ENCODE results near the gene TSTD1. TPM values are rescaled to one million over a fixed set of nuclear protein-coding genes. Genes with fewer than 3 reads are reported as not detected.
"Not testable (repeated sequence)": the region's sequence is repeated elsewhere in the genome, so short reads cannot be mapped to it uniquely, and the experiment has no call there.

Gene TSTD1
- total RNA-seq, 1 donor from 2014 or later = 7.2 TPM

DNA sequence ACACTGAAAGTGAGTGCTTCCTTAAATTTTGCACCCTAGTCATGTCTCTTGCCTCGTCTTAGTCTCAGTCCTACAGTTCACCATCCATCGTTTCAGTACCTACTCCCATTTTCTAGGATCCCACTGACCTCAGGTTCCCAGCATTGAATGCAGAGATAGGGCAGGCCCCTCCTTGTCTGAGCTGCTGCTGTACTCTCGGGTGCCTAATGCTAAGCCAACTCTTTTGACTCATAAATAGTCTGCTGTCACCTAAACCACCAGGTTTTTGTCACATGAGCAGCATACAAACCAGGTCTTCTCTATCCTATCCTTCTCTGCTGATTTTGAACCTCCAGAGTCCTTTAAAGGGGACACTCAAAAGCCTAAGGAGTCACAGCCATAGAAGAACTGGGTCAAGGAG is 27.9 kb upstream of the TSTD1 start:
- no peaks in the 10 kb centered on the region for H3K9me3 Mint-ChIP-seq
- no peaks in the 10 kb centered on the region for H3K4me1 Mint-ChIP-seq
- TF ChIP-seq, protein P1, sequence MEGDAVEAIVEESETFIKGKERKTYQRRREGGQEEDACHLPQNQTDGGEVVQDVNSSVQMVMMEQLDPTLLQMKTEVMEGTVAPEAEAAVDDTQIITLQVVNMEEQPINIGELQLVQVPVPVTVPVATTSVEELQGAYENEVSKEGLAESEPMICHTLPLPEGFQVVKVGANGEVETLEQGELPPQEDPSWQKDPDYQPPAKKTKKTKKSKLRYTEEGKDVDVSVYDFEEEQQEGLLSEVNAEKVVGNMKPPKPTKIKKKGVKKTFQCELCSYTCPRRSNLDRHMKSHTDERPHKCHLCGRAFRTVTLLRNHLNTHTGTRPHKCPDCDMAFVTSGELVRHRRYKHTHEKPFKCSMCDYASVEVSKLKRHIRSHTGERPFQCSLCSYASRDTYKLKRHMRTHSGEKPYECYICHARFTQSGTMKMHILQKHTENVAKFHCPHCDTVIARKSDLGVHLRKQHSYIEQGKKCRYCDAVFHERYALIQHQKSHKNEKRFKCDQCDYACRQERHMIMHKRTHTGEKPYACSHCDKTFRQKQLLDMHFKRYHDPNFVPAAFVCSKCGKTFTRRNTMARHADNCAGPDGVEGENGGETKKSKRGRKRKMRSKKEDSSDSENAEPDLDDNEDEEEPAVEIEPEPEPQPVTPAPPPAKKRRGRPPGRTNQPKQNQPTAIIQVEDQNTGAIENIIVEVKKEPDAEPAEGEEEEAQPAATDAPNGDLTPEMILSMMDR (conservative IDR thresholded peaks at IDR 0.05) = no peak
- no peak for DNase-seq (ENCODE audit: low read depth, low spot score)
- peaks cover 31% of the 10 kb centered on the region for H3K27me3 Mint-ChIP-seq (ENCODE audit: low read depth)
- no peaks in the 10 kb centered on the region for H3K36me3 Mint-ChIP-seq (ENCODE audit: low read depth)
- no peak overlapping the region for H3K4me3 Mint-ChIP-seq
- H3K27ac Mint-ChIP-seq (ENCODE audit: unreplicated experiment) = no peak overlapping the region

DNA sequence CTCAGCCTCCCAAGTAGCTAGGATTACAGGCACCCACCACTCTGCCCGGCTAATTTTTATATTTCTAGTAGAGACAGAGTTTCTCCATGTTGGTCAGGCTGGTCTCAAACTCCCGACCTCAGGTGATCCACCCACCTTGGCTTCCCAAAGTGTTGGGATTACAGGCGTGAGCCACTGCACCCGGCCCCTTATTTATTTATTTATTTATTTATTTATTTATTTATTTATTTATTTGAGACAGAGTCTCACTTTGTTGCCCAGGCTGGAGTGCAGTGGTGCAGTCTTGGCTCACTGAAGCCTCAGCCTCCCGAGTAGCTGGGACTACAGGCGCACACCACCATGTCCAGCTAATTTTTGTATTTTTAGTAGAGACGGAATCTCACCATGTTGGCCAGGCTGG is 26.9 kb upstream of the TSTD1 start:
- H3K4me3 Mint-ChIP-seq; H3K36me3 Mint-ChIP-seq (ENCODE audit: low read depth); DNase-seq (ENCODE audit: low read depth, low spot score); H3K9me3 Mint-ChIP-seq; H3K4me1 Mint-ChIP-seq; H3K27ac Mint-ChIP-seq (ENCODE audit: unreplicated experiment): not testable (repeated sequence)
- peaks cover 31% of the 10 kb centered on the region for H3K27me3 Mint-ChIP-seq (ENCODE audit: low read depth)

DNA sequence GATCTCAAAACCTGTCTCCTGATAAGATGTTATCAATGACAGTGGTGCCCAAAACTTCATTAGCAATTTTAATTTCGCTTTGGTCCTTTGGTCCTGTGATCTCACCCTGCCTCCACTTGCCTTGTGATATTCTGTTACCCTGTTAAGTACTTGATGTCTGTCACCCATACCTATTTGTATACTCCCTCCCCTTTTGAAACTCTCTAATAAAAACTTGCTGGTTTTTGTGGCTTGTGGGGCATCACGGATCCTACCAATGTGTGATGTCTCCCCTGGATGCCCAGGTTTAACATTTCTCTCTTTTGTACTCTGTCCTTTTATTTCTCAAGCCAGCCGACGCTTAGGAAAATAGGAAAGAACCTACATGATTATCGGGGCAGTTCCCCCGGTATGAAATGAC is 25.2 kb upstream of the TSTD1 start:
- not testable (repeated sequence) for H3K4me3 Mint-ChIP-seq; H3K4me1 Mint-ChIP-seq; H3K9me3 Mint-ChIP-seq; H3K36me3 Mint-ChIP-seq (ENCODE audit: low read depth); H3K27ac Mint-ChIP-seq (ENCODE audit: unreplicated experiment); DNase-seq (ENCODE audit: low read depth, low spot score)
- H3K27me3 Mint-ChIP-seq (ENCODE audit: low read depth) = peaks cover 31% of the 10 kb centered on the region

DNA sequence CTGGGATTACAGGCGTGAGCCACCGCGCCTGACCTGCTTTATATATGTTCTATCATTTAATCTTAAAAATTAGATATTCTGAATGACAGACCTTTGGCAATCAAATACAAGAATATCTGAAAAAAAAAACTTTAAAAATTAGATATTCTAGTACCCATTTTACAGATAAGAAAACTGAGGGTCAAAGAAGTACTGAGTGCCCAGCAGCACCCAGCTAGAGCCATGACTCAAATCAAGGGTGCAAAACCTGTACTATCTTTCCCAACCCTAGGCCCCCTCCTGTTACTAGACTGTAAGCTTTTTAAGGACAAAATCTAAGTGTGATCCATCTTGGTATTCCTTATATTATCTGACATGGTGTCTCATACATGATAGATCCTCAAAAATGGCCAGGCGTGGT is 22.7 kb upstream of the TSTD1 start:
- Mint-ChIP-seq H3K9me3 (no peaks in the 10 kb centered on the region), H3K4me1 (no peaks in the 10 kb centered on the region), H3K4me3 (no peak overlapping the region), H3K27me3 (ENCODE audit: low read depth) (peaks cover 24% of the 10 kb centered on the region), H3K36me3 (ENCODE audit: low read depth) (no peaks in the 10 kb centered on the region), H3K27ac (ENCODE audit: unreplicated experiment) (no peak overlapping the region)
- no peak for DNase-seq (ENCODE audit: low read depth, low spot score)
- TF ChIP-seq, protein P1 (conservative IDR thresholded peaks at IDR 0.05) = no peak

GRCh38 chr1:161059293-161059692 is 20.5 kb upstream of the TSTD1 start:
- Mint-ChIP-seq H3K9me3 (no peaks in the 10 kb centered on the region), H3K27me3 (ENCODE audit: low read depth) (peaks cover 20% of the 10 kb centered on the region), H3K4me1 (no peaks in the 10 kb centered on the region), H3K36me3 (ENCODE audit: low read depth) (no peaks in the 10 kb centered on the region), H3K4me3 (no peak overlapping the region), H3K27ac (ENCODE audit: unreplicated experiment) (no peak overlapping the region)
- DNase-seq (ENCODE audit: low read depth, low spot score) = no peak
- TF ChIP-seq, protein P1 (conservative IDR thresholded peaks at IDR 0.05) = no peak

- peaks cover 5% of the 10 kb centered on the region for H3K27me3 Mint-ChIP-seq (ENCODE audit: low read depth)
- no peaks in the 10 kb centered on the region for H3K36me3 Mint-ChIP-seq (ENCODE audit: low read depth)
- no peak overlapping the region for H3K4me3 Mint-ChIP-seq
- peaks cover 2% of the 10 kb centered on the region for H3K9me3 Mint-ChIP-seq
- DNase-seq (ENCODE audit: low read depth, low spot score) = no peak
- no peaks in the 10 kb centered on the region for H3K4me1 Mint-ChIP-seq
- TF ChIP-seq, protein P1 (conservative IDR thresholded peaks at IDR 0.05) = peak; percentile 27
- H3K27ac Mint-ChIP-seq (ENCODE audit: unreplicated experiment) = no peak overlapping the region
Observed at GRCh38 chr1:161054805-161055204, 16.0 kb upstream of the TSTD1 start.

DNA sequence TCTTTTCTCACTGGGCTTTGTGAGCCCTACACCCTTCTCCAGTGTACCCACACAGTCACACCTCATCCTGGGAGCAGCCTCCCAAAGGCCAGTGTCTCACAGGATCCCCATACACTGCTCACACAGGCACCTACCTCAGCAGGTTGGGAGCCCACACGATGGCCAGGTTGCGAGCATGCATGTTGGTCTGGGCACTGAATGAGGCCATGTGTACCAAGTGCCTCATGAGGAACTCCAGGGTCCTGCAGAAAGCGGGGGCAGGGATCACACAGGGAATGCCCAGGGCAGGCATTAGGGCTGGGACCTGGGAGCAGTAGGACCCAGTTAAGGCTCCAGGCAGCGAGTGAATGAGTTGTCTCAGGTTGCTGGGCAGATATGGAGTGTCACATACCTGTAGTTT is 15.5 kb upstream of the TSTD1 start:
- Mint-ChIP-seq H3K4me1 (no peaks in the 10 kb centered on the region), H3K27ac (ENCODE audit: unreplicated experiment) (peak overlapping the region; percentile 22), H3K4me3 (no peak overlapping the region), H3K9me3 (peaks cover 2% of the 10 kb centered on the region), H3K27me3 (ENCODE audit: low read depth) (peaks cover 5% of the 10 kb centered on the region), H3K36me3 (ENCODE audit: low read depth) (no peaks in the 10 kb centered on the region)
- TF ChIP-seq, protein P1 (conservative IDR thresholded peaks at IDR 0.05) = no peak
- DNase-seq (ENCODE audit: low read depth, low spot score) = no peak
